Measurements from ENCODE around the gene ZC3H11A.

Gene ZC3H11A

DNA sequence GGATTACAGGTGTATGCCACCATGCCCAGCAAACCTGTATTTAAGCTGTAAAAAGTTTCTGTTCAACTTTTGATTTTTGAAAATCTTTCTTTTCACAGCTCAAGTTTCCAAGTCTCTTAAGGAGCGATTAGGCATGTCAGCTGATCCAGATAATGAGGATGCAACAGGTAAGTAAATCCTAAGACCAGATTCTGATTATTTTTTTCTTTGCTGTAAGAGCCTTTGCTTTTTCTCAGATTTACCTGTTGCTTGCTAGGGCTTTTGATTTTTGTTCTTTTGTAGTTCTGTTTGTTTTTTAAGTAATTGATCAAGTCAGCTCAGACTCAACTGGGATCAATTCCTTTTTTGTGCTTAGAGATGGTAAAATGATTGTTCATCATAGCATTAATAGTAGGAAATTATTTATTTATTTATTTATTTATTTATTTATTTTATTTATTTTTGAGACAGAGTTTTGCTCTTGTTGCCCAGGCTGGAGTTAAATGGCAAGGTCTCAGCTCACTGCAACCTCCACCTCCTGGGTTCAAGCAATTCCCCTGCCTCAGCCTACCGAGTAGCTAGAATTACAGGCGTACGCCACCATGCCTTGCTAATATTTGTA lies 44.9 kb downstream of the ZC3H11A start:
- Mint-ChIP-seq H3K9me3 (no peaks in the 10 kb centered on the region), H3K27ac (no peak overlapping the region), H3K36me3 (ENCODE audit: low read depth) (peaks cover 91% of the 10 kb centered on the region), H3K4me1 (peaks cover 14% of the 10 kb centered on the region), H3K4me3 (no peak overlapping the region), H3K27me3 (ENCODE audit: low read depth) (no peaks in the 10 kb centered on the region)
- TF ChIP-seq, protein P1, sequence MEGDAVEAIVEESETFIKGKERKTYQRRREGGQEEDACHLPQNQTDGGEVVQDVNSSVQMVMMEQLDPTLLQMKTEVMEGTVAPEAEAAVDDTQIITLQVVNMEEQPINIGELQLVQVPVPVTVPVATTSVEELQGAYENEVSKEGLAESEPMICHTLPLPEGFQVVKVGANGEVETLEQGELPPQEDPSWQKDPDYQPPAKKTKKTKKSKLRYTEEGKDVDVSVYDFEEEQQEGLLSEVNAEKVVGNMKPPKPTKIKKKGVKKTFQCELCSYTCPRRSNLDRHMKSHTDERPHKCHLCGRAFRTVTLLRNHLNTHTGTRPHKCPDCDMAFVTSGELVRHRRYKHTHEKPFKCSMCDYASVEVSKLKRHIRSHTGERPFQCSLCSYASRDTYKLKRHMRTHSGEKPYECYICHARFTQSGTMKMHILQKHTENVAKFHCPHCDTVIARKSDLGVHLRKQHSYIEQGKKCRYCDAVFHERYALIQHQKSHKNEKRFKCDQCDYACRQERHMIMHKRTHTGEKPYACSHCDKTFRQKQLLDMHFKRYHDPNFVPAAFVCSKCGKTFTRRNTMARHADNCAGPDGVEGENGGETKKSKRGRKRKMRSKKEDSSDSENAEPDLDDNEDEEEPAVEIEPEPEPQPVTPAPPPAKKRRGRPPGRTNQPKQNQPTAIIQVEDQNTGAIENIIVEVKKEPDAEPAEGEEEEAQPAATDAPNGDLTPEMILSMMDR (IDR thresholded peaks at IDR 0.05; ENCODE audit: unreplicated experiment in 3 of 3) = no peak

DNA sequence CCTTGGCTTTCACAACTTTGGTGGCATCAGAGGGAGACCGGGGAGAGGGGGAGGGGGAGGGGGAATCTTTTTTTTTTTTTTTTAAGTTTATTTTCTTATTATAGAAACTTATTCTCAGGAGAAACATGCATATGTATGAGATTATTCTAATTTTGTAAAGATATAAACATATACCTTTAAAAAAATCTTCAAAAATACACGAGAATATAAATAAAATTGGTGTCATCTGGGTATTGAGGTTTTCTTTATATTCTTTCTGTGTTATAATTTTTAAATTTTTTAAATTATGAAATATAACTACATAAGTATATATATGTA lies 47.1 kb downstream of the ZC3H11A start:
- Mint-ChIP-seq H3K27ac (no peak overlapping the region), H3K36me3 (ENCODE audit: low read depth) (peaks cover 91% of the 10 kb centered on the region), H3K27me3 (ENCODE audit: low read depth) (no peaks in the 10 kb centered on the region), H3K9me3 (no peaks in the 10 kb centered on the region), H3K4me1 (peaks cover 14% of the 10 kb centered on the region), H3K4me3 (no peak overlapping the region)
- TF ChIP-seq, protein P1 (IDR thresholded peaks at IDR 0.05; ENCODE audit: unreplicated experiment in 3 of 3) = no peak

DNA sequence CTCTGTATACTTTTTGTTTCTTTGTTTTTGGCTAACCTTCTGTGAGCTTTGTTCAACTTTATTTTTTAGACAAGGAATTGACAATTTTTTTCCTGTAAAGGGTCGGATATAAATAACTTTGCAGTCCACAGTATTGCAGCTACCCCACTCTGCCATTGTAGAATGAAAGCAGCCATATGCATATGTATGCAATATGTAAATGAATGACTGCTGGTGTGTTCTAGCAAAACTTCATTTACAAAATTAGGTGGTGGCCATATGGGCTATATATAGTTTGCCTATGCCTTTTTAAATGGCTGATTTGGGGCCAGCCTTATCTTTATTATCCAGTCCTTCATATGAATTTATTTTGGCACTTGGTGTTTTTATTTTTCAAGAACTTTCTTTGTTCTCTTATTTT lies 48.0 kb downstream of the ZC3H11A start:
- no peak overlapping the region for H3K4me3 Mint-ChIP-seq
- H3K36me3 Mint-ChIP-seq (ENCODE audit: low read depth) = peaks cover 90% of the 10 kb centered on the region
- TF ChIP-seq, protein P1 (IDR thresholded peaks at IDR 0.05; ENCODE audit: unreplicated experiment in 3 of 3) = no peak
- no peaks in the 10 kb centered on the region for H3K27me3 Mint-ChIP-seq (ENCODE audit: low read depth)
- peaks cover 8% of the 10 kb centered on the region for H3K4me1 Mint-ChIP-seq
- no peaks in the 10 kb centered on the region for H3K9me3 Mint-ChIP-seq
- no peak overlapping the region for H3K27ac Mint-ChIP-seq

Data from nephron (organoid).